Type B pancreatic cell (in vitro differentiated cells): ENCODE measurements around the gene CERS2. TPM values are rescaled to one million over a fixed set of nuclear protein-coding genes. Genes with fewer than 3 reads are reported as not detected.

Experiments
- DNase-seq: peaks from one replicate; pipeline ENCODE4 v3.0.0; 2021; ENCODE audit warnings: mixed read lengths; ENCODE audit not compliant: unreplicated experiment; ENCODE audit errors: extremely low spot score
- H3K27ac Mint-ChIP-seq: 2 replicates; pipeline ENCODE4 v1.8.0; 2021; ENCODE audit warnings: mild to moderate bottlenecking, mixed read lengths
- H3K27me3 Mint-ChIP-seq: 2 replicates; pipeline ENCODE4 v1.8.0; 2021; ENCODE audit warnings: mixed read lengths
- H3K36me3 Mint-ChIP-seq: 2 replicates; pipeline ENCODE4 v1.8.0; 2021; ENCODE audit warnings: mixed read lengths
- H3K4me1 Mint-ChIP-seq: one replicate; pipeline ENCODE4 v1.8.0; 2021; ENCODE audit warnings: mixed read lengths; ENCODE audit not compliant: unreplicated experiment
- H3K4me3 Mint-ChIP-seq: 2 replicates; pipeline ENCODE4 v1.8.0; 2021; ENCODE audit warnings: mild to moderate bottlenecking, mixed read lengths
- H3K9me3 Mint-ChIP-seq: 2 replicates; pipeline ENCODE4 v1.8.0; 2021; ENCODE audit warnings: mixed read lengths
- total RNA-seq: library from RNA; stranded (reverse); gene quantifications from 2 replicates; pipeline ENCODE4 v1.2.1, GENCODE V29; 2021; ENCODE audit warnings: low replicate concordance
- TF ChIP-seq, protein P1 (sequence below): fragments of 200-600 bp; sonication (generic); conservative IDR thresholded peaks from 2 replicates; pipeline ENCODE4 v1.5.0; 2021; ENCODE audit warnings: antibody characterized with exemption, mild to moderate bottlenecking

The CERS2 gene
- total RNA-seq, 1 donor from 2014 or later: 181 TPM

GRCh38 chr1:150997126-150997872 lies 22.7 kb upstream of the CERS2 start:
- Mint-ChIP-seq H3K9me3 (no peaks in the 10 kb centered on the region), H3K4me3 (no peak overlapping the region), H3K36me3 (peaks cover 10% of the 10 kb centered on the region), H3K27me3 (no peaks in the 10 kb centered on the region), H3K27ac (no peak overlapping the region), H3K4me1 (peaks cover 6% of the 10 kb centered on the region)
- no peak for DNase-seq
- TF ChIP-seq, protein P1, sequence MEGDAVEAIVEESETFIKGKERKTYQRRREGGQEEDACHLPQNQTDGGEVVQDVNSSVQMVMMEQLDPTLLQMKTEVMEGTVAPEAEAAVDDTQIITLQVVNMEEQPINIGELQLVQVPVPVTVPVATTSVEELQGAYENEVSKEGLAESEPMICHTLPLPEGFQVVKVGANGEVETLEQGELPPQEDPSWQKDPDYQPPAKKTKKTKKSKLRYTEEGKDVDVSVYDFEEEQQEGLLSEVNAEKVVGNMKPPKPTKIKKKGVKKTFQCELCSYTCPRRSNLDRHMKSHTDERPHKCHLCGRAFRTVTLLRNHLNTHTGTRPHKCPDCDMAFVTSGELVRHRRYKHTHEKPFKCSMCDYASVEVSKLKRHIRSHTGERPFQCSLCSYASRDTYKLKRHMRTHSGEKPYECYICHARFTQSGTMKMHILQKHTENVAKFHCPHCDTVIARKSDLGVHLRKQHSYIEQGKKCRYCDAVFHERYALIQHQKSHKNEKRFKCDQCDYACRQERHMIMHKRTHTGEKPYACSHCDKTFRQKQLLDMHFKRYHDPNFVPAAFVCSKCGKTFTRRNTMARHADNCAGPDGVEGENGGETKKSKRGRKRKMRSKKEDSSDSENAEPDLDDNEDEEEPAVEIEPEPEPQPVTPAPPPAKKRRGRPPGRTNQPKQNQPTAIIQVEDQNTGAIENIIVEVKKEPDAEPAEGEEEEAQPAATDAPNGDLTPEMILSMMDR: no peak

- H3K4me1 Mint-ChIP-seq: no peaks in the 10 kb centered on the region
- H3K27me3 Mint-ChIP-seq: no peaks in the 10 kb centered on the region
- no peaks in the 10 kb centered on the region for H3K9me3 Mint-ChIP-seq
- H3K27ac Mint-ChIP-seq: peak overlapping the region; percentile 29
- TF ChIP-seq, protein P1: peak; percentile 90
- no peak overlapping the region for H3K4me3 Mint-ChIP-seq
- peaks cover 5% of the 10 kb centered on the region for H3K36me3 Mint-ChIP-seq
- no peak for DNase-seq
Measured at GRCh38 chr1:150995896-150996295, 21.3 kb upstream of the CERS2 start.

- H3K4me1 Mint-ChIP-seq: no peaks in the 10 kb centered on the region
- no peaks in the 10 kb centered on the region for H3K9me3 Mint-ChIP-seq
- H3K27ac Mint-ChIP-seq: peak overlapping the region; percentile 29
- H3K4me3 Mint-ChIP-seq: no peak overlapping the region
- DNase-seq: no peak
- H3K36me3 Mint-ChIP-seq: peaks cover 1% of the 10 kb centered on the region
- TF ChIP-seq, protein P1: no peak
- H3K27me3 Mint-ChIP-seq: no peaks in the 10 kb centered on the region
Measured at GRCh38 chr1:150995460-150995859, 20.8 kb upstream of the CERS2 start.

- H3K27ac Mint-ChIP-seq: no peak overlapping the region
- DNase-seq: no peak
Measured at GRCh38 chr1:150994248-150994647, 19.6 kb upstream of the CERS2 start.

GRCh38 chr1:150992626-150993025 lies 18.0 kb upstream of the CERS2 start:
- no peaks in the 10 kb centered on the region for H3K4me1 Mint-ChIP-seq
- no peaks in the 10 kb centered on the region for H3K36me3 Mint-ChIP-seq
- H3K9me3 Mint-ChIP-seq: no peaks in the 10 kb centered on the region
- H3K27me3 Mint-ChIP-seq: no peaks in the 10 kb centered on the region
- H3K27ac Mint-ChIP-seq: no peak overlapping the region
- TF ChIP-seq, protein P1: no peak
- DNase-seq: no peak
- H3K4me3 Mint-ChIP-seq: no peak overlapping the region

More at GRCh38 chr1:150994248-150994647, 19.6 kb upstream of the CERS2 start:
- Mint-ChIP-seq H3K4me1 (no peaks in the 10 kb centered on the region), H3K9me3 (no peaks in the 10 kb centered on the region), H3K27me3 (no peaks in the 10 kb centered on the region), H3K36me3 (no peaks in the 10 kb centered on the region), H3K4me3 (no peak overlapping the region)
- TF ChIP-seq, protein P1: no peak
